GM12865 (cell line): ENCODE data around the gene SMG6.

Experiments used
- DNase-seq: peaks from one replicate; pipeline ENCODE4 v3.0.0; 2010; ENCODE audit warnings: low read depth
- H3K4me3 ChIP-seq: 2 replicates; pipeline ENCODE4 v1.5.1; 2011; ENCODE audit warnings: mild to moderate bottlenecking, low read depth, low read length, control low read depth
- CTCF ChIP-seq: IDR thresholded peaks from 2 replicates; pipeline ENCODE4 v1.5.1; 2011; ENCODE audit warnings: low read length, control low read depth, low read depth, inconsistent platforms; ENCODE audit not compliant: insufficient read depth; ENCODE audit errors: missing control alignments

The SMG6 gene

GRCh38 chr17:2025220-2025621 lies 278.4 kb downstream of the SMG6 start, which contains the start of gene RTN4RL1:
Gene RTN4RL1, minus strand, starts transcription at chr17:2025334. Its CDS starts 469 bp downstream, at chr17:2024865.
- H3K4me3 ChIP-seq: no peak within 1 kb of the TSS; the same call in 1 of the 2 replicates
- TF ChIP-seq CTCF: no peak
- DNase-seq: peak; percentile 42

- no peak for TF ChIP-seq CTCF
- DNase-seq: no peak
- H3K4me3 ChIP-seq: no peak overlapping the region
Observed at GRCh38 chr17:2024572-2025219, 278.9 kb downstream of the SMG6 start.

- no peak overlapping the region for H3K4me3 ChIP-seq
- DNase-seq: peak; percentile 24
- TF ChIP-seq CTCF: no peak
Observed at GRCh38 chr17:2023692-2024571, 279.7 kb downstream of the SMG6 start.

- DNase-seq: no peak
- no peak for TF ChIP-seq CTCF
Observed at GRCh38 chr17:2023256-2023655, 280.3 kb downstream of the SMG6 start.

GRCh38 chr17:2022647-2023240 lies 280.8 kb downstream of the SMG6 start:
- no peak overlapping the region for H3K4me3 ChIP-seq
- DNase-seq: no peak
- TF ChIP-seq CTCF: no peak

More at GRCh38 chr17:2023256-2023655, 280.3 kb downstream of the SMG6 start:
- H3K4me3 ChIP-seq: no peak overlapping the region

GRCh38 chr17:2020721-2021120 lies 282.9 kb downstream of the SMG6 start:
- TF ChIP-seq CTCF: no peak
- DNase-seq: no peak
- no peak overlapping the region for H3K4me3 ChIP-seq
